Fibroblast of skin of left biceps (primary cell): ENCODE data around the gene ACVR1.
"Not testable (repeated sequence)": the region's sequence is repeated elsewhere in the genome, so short reads cannot be mapped to it uniquely, and the experiment has no call there.

Experiments used
- DNase-seq, 2 experiments: peaks; one replicate each; pipeline ENCODE4 v3.0.0-alpha.2; 2013; ENCODE audit warnings: low read depth in 2 of 2

Gene ACVR1

GRCh38 chr2:157761520-157761919 is 114.6 kb downstream of the ACVR1 start:
- DNase-seq, result no peak

- no peak for DNase-seq
Observed at GRCh38 chr2:157760949-157761348, 115.2 kb downstream of the ACVR1 start.

GRCh38 chr2:157759855-157760254 is 116.3 kb downstream of the ACVR1 start:
- no peak for DNase-seq

- DNase-seq, result no peak
Observed at GRCh38 chr2:157758586-157758985, 117.5 kb downstream of the ACVR1 start.

- DNase-seq, result no peak
Observed at GRCh38 chr2:157757500-157757899, 118.6 kb downstream of the ACVR1 start.

- DNase-seq, result not testable (repeated sequence)
Observed at GRCh38 chr2:157756447-157756846, 119.7 kb downstream of the ACVR1 start.

GRCh38 chr2:157751462-157752058 is 124.6 kb downstream of the ACVR1 start:
- DNase-seq, result no peak

GRCh38 chr2:157749684-157750083 is 126.4 kb downstream of the ACVR1 start:
- DNase-seq, result no peak

- peak; percentile 73 to 82 for DNase-seq
Observed at GRCh38 chr2:157748371-157749142, 127.6 kb downstream of the ACVR1 start.

- DNase-seq, result peak; percentile 83 to 85
Observed at GRCh38 chr2:157747695-157748370, 128.3 kb downstream of the ACVR1 start.

- DNase-seq, result no peak
Observed at GRCh38 chr2:157747280-157747679, 128.8 kb downstream of the ACVR1 start.

- DNase-seq, result peak in 1 of 2 experiments; percentile 29
Observed at GRCh38 chr2:157746234-157746950, 129.7 kb downstream of the ACVR1 start.

- DNase-seq, result no peak
Observed at GRCh38 chr2:157744571-157745076, 131.5 kb downstream of the ACVR1 start.

- no peak for DNase-seq
Observed at GRCh38 chr2:157743051-157743450, 133.1 kb downstream of the ACVR1 start.

GRCh38 chr2:157741819-157742484 is 134.2 kb downstream of the ACVR1 start:
- no peak for DNase-seq

- no peak for DNase-seq
Observed at GRCh38 chr2:157737656-157738055, 138.5 kb downstream of the ACVR1 start.

GRCh38 chr2:157735532-157735931 is 140.6 kb downstream of the ACVR1 start:
- no peak for DNase-seq

GRCh38 chr2:157733263-157733662 is 142.9 kb downstream of the ACVR1 start:
- no peak for DNase-seq

- no peak for DNase-seq
Observed at GRCh38 chr2:157732596-157732995, 143.5 kb downstream of the ACVR1 start.

- no peak for DNase-seq
Observed at GRCh38 chr2:157727693-157728092, 148.4 kb downstream of the ACVR1 start.

- DNase-seq, result no peak
Observed at GRCh38 chr2:157726946-157727345, 149.2 kb downstream of the ACVR1 start.
